ENCODE measurements around the gene CMTM3.

GRCh38 chr16:66598111-66598510 is 6.4 kb upstream of the CMTM3 start:
- no peak for TF ChIP-seq CTCF (IDR thresholded peaks at IDR 0.05)
- TF ChIP-seq POLR2AphosphoS5 (IDR thresholded peaks at IDR 0.05) = no peak
- no peak for TF ChIP-seq POLR2A (IDR thresholded peaks at IDR 0.05)
- no peak for TF ChIP-seq EP300 (IDR thresholded peaks at IDR 0.05)
